GM21717 (cell line): ENCODE measurements around the gene TMEM184C.

Source experiments
- ATAC-seq: cut with Tn5 transposase; IDR thresholded peaks from one replicate; pipeline ENCODE4 v1.9.1; 2021; ENCODE audit warnings: mild to moderate bottlenecking, moderate library complexity; ENCODE audit not compliant: unreplicated experiment

TMEM184C gene

GRCh38 chr4:147599206-147599605 is 18.0 kb upstream of the TMEM184C start:
- no peak for ATAC-seq

- no peak for ATAC-seq
Measured at GRCh38 chr4:147599769-147600168, 17.4 kb upstream of the TMEM184C start.

- ATAC-seq: no peak
Measured at GRCh38 chr4:147605499-147605898, 11.7 kb upstream of the TMEM184C start.

GRCh38 chr4:147607471-147607870 is 9.7 kb upstream of the TMEM184C start:
- no peak for ATAC-seq

GRCh38 chr4:147610686-147611085 is 6.5 kb upstream of the TMEM184C start:
- ATAC-seq: no peak

- ATAC-seq: peak; percentile 16
Measured at GRCh38 chr4:147616849-147617172, 386 bp upstream of the TMEM184C start.

- peak; percentile 25 for ATAC-seq
Measured at GRCh38 chr4:147617841-147618691, 869 bp downstream of the TMEM184C start.

- no peak for ATAC-seq
Measured at GRCh38 chr4:147620315-147620714, 3.1 kb downstream of the TMEM184C start.

- ATAC-seq: no peak
Measured at GRCh38 chr4:147625733-147626132, 8.5 kb downstream of the TMEM184C start.

- ATAC-seq: no peak
Measured at GRCh38 chr4:147626903-147627302, 9.7 kb downstream of the TMEM184C start.

- ATAC-seq: no peak
Measured at GRCh38 chr4:147628415-147628814, 11.2 kb downstream of the TMEM184C start.

GRCh38 chr4:147629783-147630730 is 12.9 kb downstream of the TMEM184C start:
- no peak for ATAC-seq

GRCh38 chr4:147633113-147633512 is 15.9 kb downstream of the TMEM184C start:
- ATAC-seq: no peak

GRCh38 chr4:147633643-147634042 is 16.4 kb downstream of the TMEM184C start:
- ATAC-seq: no peak

- no peak for ATAC-seq
Measured at GRCh38 chr4:147635348-147635747, 18.2 kb downstream of the TMEM184C start.

- no peak for ATAC-seq
Measured at GRCh38 chr4:147638365-147638764, 21.2 kb downstream of the TMEM184C start.

GRCh38 chr4:147638942-147639341 is 21.7 kb downstream of the TMEM184C start:
- peak; percentile 68 for ATAC-seq

- ATAC-seq: no peak
Measured at GRCh38 chr4:147639388-147639787, 22.2 kb downstream of the TMEM184C start.

- no peak for ATAC-seq
Measured at GRCh38 chr4:147640331-147640730, 23.1 kb downstream of the TMEM184C start.

GRCh38 chr4:147643616-147644015 is 26.4 kb downstream of the TMEM184C start:
- no peak for ATAC-seq

GRCh38 chr4:147644471-147644870 is 27.3 kb downstream of the TMEM184C start:
- ATAC-seq: no peak

GRCh38 chr4:147645099-147645498 is 27.9 kb downstream of the TMEM184C start:
- no peak for ATAC-seq
